Glutamatergic neuron (in vitro differentiated cells): ENCODE results near the gene P2RY6. TPM values are rescaled to one million over a fixed set of nuclear protein-coding genes. Genes with fewer than 3 reads are reported as not detected.

Experiments
- DNase-seq: peaks from one replicate; pipeline ENCODE4 v3.0.0; 2022
- H3K27ac Mint-ChIP-seq: one replicate; pipeline ENCODE4 v1.8.0; 2020; ENCODE audit warnings: mild to moderate bottlenecking, mixed read lengths, inconsistent platforms; ENCODE audit not compliant: unreplicated experiment
- H3K27me3 Mint-ChIP-seq: one replicate; pipeline ENCODE4 v1.8.0; 2020; ENCODE audit warnings: mild to moderate bottlenecking, moderate library complexity, mixed read lengths, inconsistent platforms; ENCODE audit not compliant: unreplicated experiment
- H3K36me3 Mint-ChIP-seq: one replicate; pipeline ENCODE4 v1.8.0; 2020; ENCODE audit warnings: mild to moderate bottlenecking, mixed read lengths, inconsistent platforms; ENCODE audit not compliant: unreplicated experiment
- H3K4me1 Mint-ChIP-seq: one replicate; pipeline ENCODE4 v1.8.0; 2020; ENCODE audit warnings: mild to moderate bottlenecking, low read depth, mixed read lengths, inconsistent platforms; ENCODE audit not compliant: unreplicated experiment
- H3K4me3 Mint-ChIP-seq: one replicate; pipeline ENCODE4 v1.8.0; 2020; ENCODE audit warnings: mild to moderate bottlenecking, mixed read lengths, inconsistent platforms; ENCODE audit not compliant: unreplicated experiment
- H3K9me3 Mint-ChIP-seq: one replicate; pipeline ENCODE4 v1.8.0; 2020; ENCODE audit warnings: mild to moderate bottlenecking, moderate library complexity, mixed read lengths, inconsistent platforms; ENCODE audit not compliant: unreplicated experiment
- CTCF ChIP-seq: fragments of 200-600 bp; sonication (generic); IDR thresholded peaks from one replicate; pipeline ENCODE4 v1.5.0; 2021; ENCODE audit not compliant: partially characterized antibody, unreplicated experiment
- total RNA-seq: library from RNA; stranded (reverse); fragmentation: NEBNext Ultra II Directional; extraction: Animal tissue kit (Norgen Biotek cat#: 25700); gene quantifications from one replicate; pipeline ENCODE4 v1.2.1, GENCODE V29; 2021; ENCODE audit not compliant: unreplicated experiment

P2RY6 gene
- total RNA-seq, 1 donor from 2014 or later: not detected

- Mint-ChIP-seq H3K27me3 (peaks cover 17% of the 10 kb centered on the region), H3K4me3 (no peak overlapping the region), H3K9me3 (peaks cover 9% of the 10 kb centered on the region), H3K36me3 (peaks cover 6% of the 10 kb centered on the region), H3K4me1 (peaks cover 30% of the 10 kb centered on the region), H3K27ac (no peak overlapping the region)
- no peak for TF ChIP-seq CTCF
- DNase-seq: no peak
These were observed 46.4 kb downstream of the P2RY6 start for GRCh38 chr11:73318501-73319011.

GRCh38 chr11:73320763-73321603, 48.8 kb downstream of the P2RY6 start:
- no peak for DNase-seq
- Mint-ChIP-seq H3K36me3 (peaks cover 6% of the 10 kb centered on the region), H3K4me1 (peaks cover 36% of the 10 kb centered on the region), H3K9me3 (peaks cover 10% of the 10 kb centered on the region), H3K27ac (no peak overlapping the region), H3K27me3 (peaks cover 15% of the 10 kb centered on the region), H3K4me3 (no peak overlapping the region)
- no peak for TF ChIP-seq CTCF

- Mint-ChIP-seq H3K4me1 (peaks cover 35% of the 10 kb centered on the region), H3K27ac (peak overlapping the region; percentile 15), H3K27me3 (peaks cover 10% of the 10 kb centered on the region), H3K36me3 (no peaks in the 10 kb centered on the region), H3K9me3 (peaks cover 6% of the 10 kb centered on the region), H3K4me3 (peak overlapping the region; percentile 60)
- no peak for TF ChIP-seq CTCF
- DNase-seq: peak; percentile 52
These were observed 49.7 kb downstream of the P2RY6 start for GRCh38 chr11:73321604-73322381.

GRCh38 chr11:73322382-73323306, 50.5 kb downstream of the P2RY6 start:
- Mint-ChIP-seq H3K27me3 (peaks cover 10% of the 10 kb centered on the region), H3K9me3 (peaks cover 6% of the 10 kb centered on the region), H3K27ac (peak overlapping the region; percentile 15), H3K4me1 (peaks cover 42% of the 10 kb centered on the region), H3K4me3 (peak overlapping the region; percentile 46), H3K36me3 (no peaks in the 10 kb centered on the region)
- no peak for TF ChIP-seq CTCF
- DNase-seq: no peak
